OCI-LY1 (cell line): ENCODE results near the gene SLC15A1.

ENCODE experiments used
- H2AFZ ChIP-seq: fragments of 200-600 bp; sonication (generic), shearing (Covaris generic); 2 replicates; pipeline ENCODE4 v1.6.0; 2014; ENCODE audit warnings: antibody characterized with exemption, mild to moderate bottlenecking, low read length
- H3F3A ChIP-seq: fragments of 200-600 bp; sonication (generic), shearing (Covaris generic); 2 replicates; pipeline ENCODE4 v1.6.0; 2014; ENCODE audit warnings: mild to moderate bottlenecking, antibody characterized with exemption, low read length, moderate library complexity; ENCODE audit not compliant: insufficient read depth
- H3K27ac ChIP-seq: fragments of 200-600 bp; sonication (generic); 2 replicates; pipeline ENCODE4 v1.5.1; 2014; ENCODE audit warnings: low read length, mixed run types, mild to moderate bottlenecking, low read depth; ENCODE audit not compliant: poor library complexity, severe bottlenecking
- H3K27me3 ChIP-seq: fragments of 200-600 bp; sonication (generic); 2 replicates; pipeline ENCODE4 v1.6.0; 2014; ENCODE audit warnings: antibody characterized with exemption, mild to moderate bottlenecking, low read length, moderate library complexity; ENCODE audit not compliant: insufficient read depth
- H3K36me3 ChIP-seq: fragments of 200-600 bp; sonication (generic); 2 replicates; pipeline ENCODE4 v1.6.1; 2014; ENCODE audit warnings: mild to moderate bottlenecking, antibody characterized with exemption, low read length, moderate library complexity, mixed read lengths; ENCODE audit not compliant: insufficient read depth
- H3K4me1 ChIP-seq: fragments of 200-600 bp; sonication (generic); 2 replicates; pipeline ENCODE4 v1.5.1; 2014; ENCODE audit warnings: mild to moderate bottlenecking, low read length, moderate library complexity; ENCODE audit not compliant: insufficient read depth, severe bottlenecking
- H3K4me2 ChIP-seq: fragments of 200-600 bp; sonication (generic), shearing (Covaris generic); 2 replicates; pipeline ENCODE4 v1.6.1; 2014; ENCODE audit warnings: low read length
- H3K4me3 ChIP-seq: fragments of 200-600 bp; sonication (generic); 2 replicates; pipeline ENCODE4 v1.5.1; 2014; ENCODE audit warnings: low read length, low read depth, mild to moderate bottlenecking, mixed read lengths; ENCODE audit not compliant: poor library complexity, severe bottlenecking
- H3K79me2 ChIP-seq: fragments of 200-600 bp; shearing (Covaris generic); 2 replicates; pipeline ENCODE4 v1.6.1; 2016; ENCODE audit warnings: mixed run types, low read length, mixed read lengths; ENCODE audit not compliant: insufficient read depth
- H3K9ac ChIP-seq: fragments of 200-600 bp; sonication (generic), shearing (Covaris generic); 2 replicates; pipeline ENCODE4 v1.6.1; 2014; ENCODE audit warnings: mild to moderate bottlenecking, low read length, mixed read lengths
- H3K9me2 ChIP-seq: fragments of 200-600 bp; sonication (generic), shearing (Covaris generic); 2 replicates; pipeline ENCODE4 v1.6.1; 2014; ENCODE audit warnings: low read depth, mild to moderate bottlenecking, low read length, mixed read lengths
- H3K9me3 ChIP-seq: fragments of 200-600 bp; shearing (Covaris generic); 2 replicates; pipeline ENCODE4 v1.6.1; 2014; ENCODE audit warnings: low read length, mixed read lengths
- H4K20me1 ChIP-seq: fragments of 200-600 bp; sonication (generic), shearing (Covaris generic); 2 replicates; pipeline ENCODE4 v1.6.0; 2016; ENCODE audit warnings: mild to moderate bottlenecking, low read length; ENCODE audit not compliant: insufficient read depth
- EZH2 ChIP-seq: fragments of 200-600 bp; sonication (generic), shearing (Covaris generic); IDR thresholded peaks from 2 replicates; pipeline ENCODE4 v1.8.0; 2017; ENCODE audit warnings: borderline replicate concordance, mixed run types, mild to moderate bottlenecking, antibody characterized with exemption, low read length, moderate library complexity, mixed read lengths
- TF ChIP-seq, protein P1 (sequence below): fragments of 200-600 bp; sonication (generic), shearing (Covaris generic); IDR thresholded peaks from 2 replicates; pipeline ENCODE4 v1.5.1; 2017; ENCODE audit warnings: mild to moderate bottlenecking, antibody characterized with exemption, low read length, moderate library complexity, mixed read lengths

The SLC15A1 gene

DNA sequence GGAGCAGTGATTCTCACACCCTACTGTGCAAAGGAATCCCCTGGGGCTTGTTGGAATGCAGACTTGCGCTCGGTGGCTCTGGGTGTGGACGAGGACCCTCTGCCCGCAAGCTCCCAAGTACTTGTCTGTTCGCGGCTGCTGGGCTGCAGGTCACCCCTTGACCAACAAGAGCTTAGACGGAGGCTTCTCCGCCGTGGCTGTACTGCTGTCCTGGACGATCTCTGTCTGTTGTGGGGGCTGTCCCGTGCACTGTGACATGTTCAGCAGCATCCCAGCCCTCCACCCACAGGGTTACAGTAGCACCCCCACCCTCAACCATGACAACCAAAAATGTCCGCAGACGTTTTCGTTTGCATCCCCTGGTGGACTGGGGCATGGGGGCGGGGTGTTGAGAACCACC, 22.9 kb upstream of the SLC15A1 start:
- Histone ChIP-seq H2AFZ (no peak overlapping the region), H3K4me2 (no peak overlapping the region), H3K4me3 (no peak overlapping the region), H3K9ac (no peak overlapping the region), H3K36me3 (no peaks in the 10 kb centered on the region), H3K4me1 (no peaks in the 10 kb centered on the region), H3K79me2 (no peaks in the 10 kb centered on the region), H3K27ac (no peak overlapping the region), H3F3A (no peaks in the 10 kb centered on the region), H4K20me1 (no peaks in the 10 kb centered on the region), H3K9me2 (no peaks in the 10 kb centered on the region), H3K27me3 (no peaks in the 10 kb centered on the region), H3K9me3 (no peaks in the 10 kb centered on the region)
- TF ChIP-seq EZH2 = no peak
- TF ChIP-seq, protein P1, sequence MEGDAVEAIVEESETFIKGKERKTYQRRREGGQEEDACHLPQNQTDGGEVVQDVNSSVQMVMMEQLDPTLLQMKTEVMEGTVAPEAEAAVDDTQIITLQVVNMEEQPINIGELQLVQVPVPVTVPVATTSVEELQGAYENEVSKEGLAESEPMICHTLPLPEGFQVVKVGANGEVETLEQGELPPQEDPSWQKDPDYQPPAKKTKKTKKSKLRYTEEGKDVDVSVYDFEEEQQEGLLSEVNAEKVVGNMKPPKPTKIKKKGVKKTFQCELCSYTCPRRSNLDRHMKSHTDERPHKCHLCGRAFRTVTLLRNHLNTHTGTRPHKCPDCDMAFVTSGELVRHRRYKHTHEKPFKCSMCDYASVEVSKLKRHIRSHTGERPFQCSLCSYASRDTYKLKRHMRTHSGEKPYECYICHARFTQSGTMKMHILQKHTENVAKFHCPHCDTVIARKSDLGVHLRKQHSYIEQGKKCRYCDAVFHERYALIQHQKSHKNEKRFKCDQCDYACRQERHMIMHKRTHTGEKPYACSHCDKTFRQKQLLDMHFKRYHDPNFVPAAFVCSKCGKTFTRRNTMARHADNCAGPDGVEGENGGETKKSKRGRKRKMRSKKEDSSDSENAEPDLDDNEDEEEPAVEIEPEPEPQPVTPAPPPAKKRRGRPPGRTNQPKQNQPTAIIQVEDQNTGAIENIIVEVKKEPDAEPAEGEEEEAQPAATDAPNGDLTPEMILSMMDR = no peak

DNA sequence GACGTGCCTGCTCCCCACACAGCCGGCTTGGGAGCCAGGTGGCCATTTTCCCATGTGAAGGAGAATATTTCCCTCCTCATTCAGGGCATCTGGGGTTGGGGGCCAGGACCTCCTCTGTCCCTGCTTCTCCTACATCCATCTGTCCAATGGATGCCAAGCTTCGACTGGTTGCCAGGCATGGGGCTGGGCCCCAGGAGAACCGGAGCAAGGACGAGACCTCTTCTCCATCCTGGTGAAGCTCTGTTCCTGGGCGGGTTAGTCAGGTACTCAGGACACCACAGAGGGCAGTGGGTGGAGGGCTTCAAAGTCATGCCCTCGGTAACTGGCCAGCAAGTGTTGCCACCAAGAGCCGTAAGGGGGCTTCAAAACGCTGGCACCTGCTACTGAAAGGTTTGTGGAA, 22.3 kb upstream of the SLC15A1 start:
- no peaks in the 10 kb centered on the region for H3K4me1 ChIP-seq
- no peak overlapping the region for H3K4me2 ChIP-seq
- no peaks in the 10 kb centered on the region for H3K27me3 ChIP-seq
- TF ChIP-seq, protein P1 = no peak
- no peak for TF ChIP-seq EZH2
- no peak overlapping the region for H2AFZ ChIP-seq
- H3K4me3 ChIP-seq = no peak overlapping the region
- H3K36me3 ChIP-seq = no peaks in the 10 kb centered on the region
- no peak overlapping the region for H3K9ac ChIP-seq
- no peak overlapping the region for H3K27ac ChIP-seq
- H3K9me3 ChIP-seq = no peaks in the 10 kb centered on the region
- no peaks in the 10 kb centered on the region for H4K20me1 ChIP-seq
- H3K79me2 ChIP-seq = no peaks in the 10 kb centered on the region
- H3F3A ChIP-seq = no peaks in the 10 kb centered on the region
- no peaks in the 10 kb centered on the region for H3K9me2 ChIP-seq

DNA sequence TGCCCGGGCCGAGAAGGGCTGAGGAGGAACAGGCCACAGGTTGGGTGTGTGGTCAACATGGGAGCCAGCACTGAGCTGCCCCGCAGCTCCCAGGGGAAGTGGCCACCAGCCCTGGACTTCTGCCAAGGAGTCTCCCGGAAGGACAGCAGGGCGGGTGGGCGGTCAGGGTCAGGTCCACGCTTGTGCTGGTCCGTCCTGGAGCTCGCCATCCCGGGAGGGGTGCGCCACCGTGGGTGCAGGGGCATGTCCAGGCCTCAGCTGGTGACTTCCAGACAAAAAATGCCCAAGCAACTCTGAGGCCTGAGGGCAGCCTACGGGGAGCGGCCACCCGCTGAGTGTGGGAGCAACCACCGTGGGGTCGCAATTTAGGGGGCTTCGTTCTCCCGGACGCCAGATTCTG, 21.4 kb upstream of the SLC15A1 start:
- TF ChIP-seq EZH2 = no peak
- TF ChIP-seq, protein P1 = no peak
- no peak overlapping the region for H3K27ac ChIP-seq

More for the DNA sequence above, 21.4 kb upstream of the SLC15A1 start:
- peaks cover 1% of the 10 kb centered on the region; the same call in 1 of the 2 replicates for H3K27me3 ChIP-seq
- H2AFZ ChIP-seq = no peak overlapping the region
- H3K9ac ChIP-seq = no peak overlapping the region
- H4K20me1 ChIP-seq = no peaks in the 10 kb centered on the region
- no peaks in the 10 kb centered on the region for H3K9me3 ChIP-seq
- no peak overlapping the region for H3K4me2 ChIP-seq
- H3K36me3 ChIP-seq = no peaks in the 10 kb centered on the region
- H3K4me1 ChIP-seq = no peaks in the 10 kb centered on the region
- H3K4me3 ChIP-seq = no peak overlapping the region
- H3K79me2 ChIP-seq = no peaks in the 10 kb centered on the region
- no peaks in the 10 kb centered on the region for H3F3A ChIP-seq
- no peaks in the 10 kb centered on the region for H3K9me2 ChIP-seq
